K562 (cell line): ENCODE results near the gene SYNJ2. TPM values are rescaled to one million over a fixed set of nuclear protein-coding genes. Genes with fewer than 3 reads are reported as not detected.
A peak's percentile ranks its signal among the peaks of the same experiment; 100 is the strongest.

Source experiments
- ATAC-seq: fragments of 200-7000 bp; cut with Tn5 transposase; 3 replicates; pipeline ENCODE4 v1.9.1; 2020; ENCODE audit warnings: moderate library complexity
- BruUV-seq: library from RNA; stranded (reverse); fragments of 400-500 nt; replicated peaks from 2 replicates; lab custom pipeline; 2021; lab: Mats Ljungman, UMichigan
- CTCF ChIA-PET: fragments of 300-600 bp; formaldehyde crosslinking; extraction: SDS; loops from one replicate; lab custom pipeline; 2021; ENCODE audit warnings: low intra/inter-chr PET ratio; lab: Yijun Ruan, JAX
- POLR2A ChIA-PET: fragments of 300-600, 350-650 bp; sonication (Branson Sonifier 250); formaldehyde crosslinking; extraction: SDS; loops from one replicate; lab custom pipeline; 2021; ENCODE audit warnings: antibody characterized with exemption, inconsistent platforms; lab: Yijun Ruan, JAX
- DNase-seq, 4 experiments: peaks; one replicate each; pipeline versions ENCODE4 v3.0.0 to v3.0.0-alpha.2; 2011 to 2018; ENCODE audit warnings: low spot score in 3 of 4, mixed read lengths in 3 of 4; ENCODE audit errors: extremely low read depth in 1 of 4
- FAIRE-seq: peaks from 2 replicates; lab custom pipeline; 2011; peaks lifted over from hg19 to GRCh38; lab: Jason Lieb, UNC
- H2AFZ ChIP-seq: 2 replicates; pipeline ENCODE4 v1.6.0; 2011; ENCODE audit warnings: low read depth, low read length, control low read depth, inconsistent platforms
- H3K27ac ChIP-seq: fragments of 200-600 bp; 3 replicates; pipeline ENCODE4 v1.8.0; 2011; ENCODE audit warnings: low read depth, mild to moderate bottlenecking, control low read depth, inconsistent platforms, low read length, moderate library complexity, mixed read lengths; ENCODE audit errors: extremely low read depth
- H3K27me3 ChIP-seq, 2 experiments: fragments of 300-600 bp in 1 of 2; 2 replicates in 1 of 2; 3 replicates in 1 of 2; pipeline versions ENCODE4 v1.6.0 to v1.8.0; 2011; ENCODE audit warnings: inconsistent platforms in 2 of 2, low read length in 2 of 2, mild to moderate bottlenecking in 1 of 2, mixed read lengths in 1 of 2, moderate library complexity in 1 of 2; ENCODE audit not compliant: control insufficient read depth in 2 of 2, insufficient read depth in 2 of 2
- H3K36me3 ChIP-seq: fragments of 300-600 bp; 3 replicates; pipeline ENCODE4 v1.8.0; 2011; ENCODE audit warnings: mild to moderate bottlenecking, low read length, inconsistent platforms; ENCODE audit not compliant: control insufficient read depth, insufficient read depth
- H3K4me1 ChIP-seq, 2 experiments: fragments of 200-600 bp in 1 of 2; replicated peaks in 1 of 2; 2 replicates in 1 of 2; 3 replicates in 1 of 2; pipeline versions ENCODE4 v1.5.1 to v1.8.0; 2011; ENCODE audit warnings: inconsistent platforms in 2 of 2, low read length in 2 of 2, mild to moderate bottlenecking in 1 of 2, mixed read lengths in 1 of 2, moderate library complexity in 1 of 2; ENCODE audit not compliant: control insufficient read depth in 2 of 2, insufficient read depth in 2 of 2
- H3K4me2 ChIP-seq: 2 replicates; pipeline ENCODE4 v1.6.1; 2011; ENCODE audit warnings: low read length, control low read depth, inconsistent platforms, mixed read lengths; ENCODE audit not compliant: insufficient read depth
- H3K4me3 ChIP-seq: fragments of 200-600 bp; sonication (generic), shearing (Covaris generic); 2 replicates; pipeline ENCODE4 v1.5.1; 2016; ENCODE audit warnings: control low read depth, inconsistent platforms
- H3K79me2 ChIP-seq: fragments of 200-600 bp; 3 replicates; pipeline ENCODE4 v1.8.0; 2011; ENCODE audit warnings: low read length, inconsistent platforms; ENCODE audit not compliant: control insufficient read depth, insufficient read depth
- H3K9ac ChIP-seq, 2 experiments: 2 replicates each; pipeline versions ENCODE4 v1.6.0 to v1.6.1; 2011; ENCODE audit warnings: low read depth in 2 of 2, low read length in 2 of 2, control low read depth in 1 of 2, inconsistent platforms in 1 of 2, mild to moderate bottlenecking in 1 of 2, mixed read lengths in 1 of 2; ENCODE audit not compliant: insufficient read depth in 1 of 2
- H3K9me1 ChIP-seq: one replicate; pipeline ENCODE4 v1.6.0; 2011; ENCODE audit warnings: inconsistent platforms, mild to moderate bottlenecking, low read length, moderate library complexity; ENCODE audit not compliant: control insufficient read depth, insufficient read depth
- H3K9me3 ChIP-seq: replicated peaks from 2 replicates; pipeline ENCODE4 v1.5.1; 2011; ENCODE audit warnings: low read depth, low read length, inconsistent platforms; ENCODE audit not compliant: control insufficient read depth, insufficient read depth
- H4K20me1 ChIP-seq: replicated peaks from 2 replicates; pipeline ENCODE4 v1.6.1; 2011; ENCODE audit warnings: low read length, inconsistent platforms, mixed read lengths; ENCODE audit not compliant: control insufficient read depth, insufficient read depth
- PHF8 ChIP-seq: fragments of 200-600 bp; sonication (generic); IDR thresholded peaks from 2 replicates; pipeline ENCODE4 v1.6.1; 2012; ENCODE audit warnings: mixed run types, mild to moderate bottlenecking, inconsistent platforms, low read length, moderate library complexity, borderline replicate concordance
- PURB ChIP-seq: sonication (generic); formaldehyde crosslinking; IDR thresholded peaks from 2 replicates; pipeline ENCODE4 v1.9.0; 2021; ENCODE audit warnings: low read depth, mild to moderate bottlenecking, missing genetic modification reagents
- SP1 ChIP-seq: sonication (generic); formaldehyde crosslinking; IDR thresholded peaks from 2 replicates; pipeline ENCODE4 v1.8.1; 2022; ENCODE audit warnings: mild to moderate bottlenecking, missing genetic modification reagents
- ZBTB11 ChIP-seq, 3 experiments: fragments of 200-800 bp in 1 of 3; fragments of 250-450 bp in 1 of 3; fragments of 450-650 bp in 1 of 3; sonication (Bioruptor Pico) in 1 of 3; sonication (Bioruptor generic) in 1 of 3; formaldehyde crosslinking in 1 of 3; IDR thresholded peaks; 2 replicates each; pipeline versions ENCODE4 v1.6.1 to v1.8.0; 2016 to 2022; ENCODE audit warnings: mild to moderate bottlenecking in 2 of 3, missing genetic modification characterization in 2 of 3, missing compliant biosample characterization in 1 of 3, moderate library complexity in 1 of 3
- WGBS: fragments of 100-300 bp; shearing (Covaris generic); methylation state at CpG from one replicate; pipeline ENCODE4 v1.1.6; 2016; ENCODE audit warnings: low coverage, mixed read lengths; ENCODE audit not compliant: insufficient coverage; ENCODE audit errors: missing lambda C conversion rate; 5-methylcytosine and 5-hydroxymethylcytosine counted together
- in situ Hi-C: fragments of 300-500 bp; cut with MboI; formaldehyde crosslinking; loops from 4 replicates; pipeline ENCODE4 v1.15.0; 2018; ENCODE audit warnings: inconsistent platforms, mixed read lengths
- intact Hi-C: fragments of 100-400 bp; cut with micrococcal nuclease; formaldehyde crosslinking; loops from 2 replicates; pipeline ENCODE4 v1.14.2; 2022
- polyA plus RNA-seq, 8 experiments: library from polyadenylated mRNA; depleted of rRNA in 4 of 8; stranded (reverse) in 5 of 8; unstranded in 3 of 8; fragments of >200 nt; fragmentation: Nextera tagmentation in 2 of 8; fragmentation: Illumina TruSeq in 1 of 8; extraction: Ambion mirVana in 2 of 8; extraction: Trizol in 1 of 8; gene quantifications; 2 replicates each; pipeline versions ENCODE4 v1.2.1 to v1.2.3, GENCODE V29; 2011 to 2014; ENCODE audit warnings: inconsistent platforms in 1 of 8, missing spikeins in 1 of 8
- total RNA-seq, 7 experiments: library from RNA; depleted of rRNA in 6 of 7; stranded (reverse); fragments of >200 nt in 6 of 7; fragmentation: Illumina TruSeq in 2 of 7; extraction: Trizol in 2 of 7; gene quantifications; 2 replicates each; pipeline versions ENCODE4 v1.2.1 to v1.2.3, GENCODE V29; 2011 to 2021; ENCODE audit warnings: low replicate concordance in 1 of 7

The SYNJ2 gene
- total and polyA plus RNA-seq, 9 of the 15 experiments (the other 6 are each of a cell fraction or from before 2014, with no cell fraction given): 3.0 to 27.7 (median 17.8) TPM

GRCh38 chr6:157985378-157986155, 3.9 kb downstream of the SYNJ2 start:
- in situ Hi-C loops (no loop called here), intact Hi-C loops (loop anchor here (10.0 kb wide), 1 partner anchor 219 kb away; no protein-coding TSS in a partner anchor)
- Histone ChIP-seq H2AFZ (no peak overlapping the region), H4K20me1 (peaks cover 37% of the 10 kb centered on the region; the same call in 1 of the 2 replicates), H3K4me3 (no peak overlapping the region), H3K79me2 (peaks cover 78% of the 10 kb centered on the region), H3K9ac (no peak overlapping the region), H3K36me3 (peaks cover 2% of the 10 kb centered on the region; the same call in 1 of the 3 replicates), H3K9me3 (no peaks in the 10 kb centered on the region), H3K9me1 (peaks cover 6% of the 10 kb centered on the region), H3K27me3 (no peaks in the 10 kb centered on the region), H3K4me1 (peaks cover 29 to 40% of the 10 kb centered on the region in 2 experiments), H3K4me2 (no peak overlapping the region), H3K27ac (no peak overlapping the region)
- no peak for DNase-seq
- POLR2A ChIA-PET: no interaction called here
- TF ChIP-seq PURB (CRISPR knock-in tag) (no peak), ZBTB11 (CRISPR knock-in tag; IDR thresholded peaks at IDR 0.05) (peak in 1 of 3 experiments; percentile 9; a peak in 1 of 6 replicates), SP1 (CRISPR knock-in tag) (no peak), PHF8 (no peak)
- FAIRE-seq: no peak
- 74% methylated on average over 13 of the region's 13 CpGs for WGBS
- CTCF ChIA-PET: no interaction called here
- no TSS peak for BruUV-seq
- no peak for ATAC-seq
